Endothelial cell of umbilical vein (primary cell): ENCODE results near the gene ATXN2.

ENCODE experiments used
- CTCF ChIP-seq, 2 donors: IDR thresholded peaks; 1 replicate in 1 of 2; 2 replicates in 1 of 2; pipeline ENCODE4 v1.5.1; 2011; ENCODE audit warnings: low read length in 2 of 2, mild to moderate bottlenecking in 2 of 2, moderate library complexity in 2 of 2, control low read depth in 1 of 2, inconsistent platforms in 1 of 2, low read depth in 1 of 2; ENCODE audit not compliant: insufficient read depth in 1 of 2; ENCODE audit errors: extremely low read depth in 1 of 2
- EZH2 ChIP-seq: IDR thresholded peaks from 2 replicates; pipeline ENCODE4 v1.6.1; 2012; ENCODE audit warnings: borderline replicate concordance, low read depth, mild to moderate bottlenecking, moderate library complexity, low read length, inconsistent platforms; ENCODE audit not compliant: severe bottlenecking
- GATA2 ChIP-seq: IDR thresholded peaks from 2 replicates; pipeline ENCODE4 v1.7.0; 2011; ENCODE audit warnings: low read depth, mild to moderate bottlenecking, moderate library complexity, mixed read lengths, low read length; ENCODE audit not compliant: insufficient read length, insufficient read depth
- POLR2A ChIP-seq: IDR thresholded peaks from 2 replicates; pipeline ENCODE4 v1.6.1; 2012; ENCODE audit warnings: low read depth, mild to moderate bottlenecking, control low read depth, low read length
- POLR2AphosphoS5 ChIP-seq: IDR thresholded peaks from 2 replicates; pipeline ENCODE4 v1.6.1; 2012; ENCODE audit warnings: low read depth, mild to moderate bottlenecking, control low read depth, low read length, moderate library complexity; ENCODE audit not compliant: insufficient read depth

GRCh38 chr12:111435661-111436201 lies 163.4 kb downstream of the ATXN2 start:
- no peak for TF ChIP-seq CTCF (IDR thresholded peaks at IDR 0.05; ENCODE audit: extremely low read depth in 1 of 2, insufficient read depth in 1 of 2, low read depth in 1 of 2, low read length in 2 of 2)
- no peak for TF ChIP-seq POLR2A
- TF ChIP-seq POLR2AphosphoS5: no peak
- no peak for TF ChIP-seq EZH2
- TF ChIP-seq GATA2: no peak
